ENCODE measurements around the gene SLAMF9. TPM values are rescaled to one million over a fixed set of nuclear protein-coding genes. Genes with fewer than 3 reads are reported as not detected.

The SLAMF9 gene
- total RNA-seq, 1 donor, result not detected

- no peak for DNase-seq (ENCODE audit: low read depth)
- no peak for TF ChIP-seq CTCF (IDR thresholded peaks at IDR 0.05; ENCODE audit: insufficient read depth, low read length)
- H3K4me3 ChIP-seq (ENCODE audit: low read depth, low read length), result no peak overlapping the region
Observed at GRCh38 chr1:159939678-159940002, 14.4 kb downstream of the SLAMF9 start.

GRCh38 chr1:159938905-159939677 lies 14.9 kb downstream of the SLAMF9 start:
- H3K4me3 ChIP-seq (ENCODE audit: low read depth, low read length), result no peak overlapping the region
- no peak for TF ChIP-seq CTCF (IDR thresholded peaks at IDR 0.05; ENCODE audit: insufficient read depth, low read length)
- DNase-seq (ENCODE audit: low read depth), result no peak

DNA sequence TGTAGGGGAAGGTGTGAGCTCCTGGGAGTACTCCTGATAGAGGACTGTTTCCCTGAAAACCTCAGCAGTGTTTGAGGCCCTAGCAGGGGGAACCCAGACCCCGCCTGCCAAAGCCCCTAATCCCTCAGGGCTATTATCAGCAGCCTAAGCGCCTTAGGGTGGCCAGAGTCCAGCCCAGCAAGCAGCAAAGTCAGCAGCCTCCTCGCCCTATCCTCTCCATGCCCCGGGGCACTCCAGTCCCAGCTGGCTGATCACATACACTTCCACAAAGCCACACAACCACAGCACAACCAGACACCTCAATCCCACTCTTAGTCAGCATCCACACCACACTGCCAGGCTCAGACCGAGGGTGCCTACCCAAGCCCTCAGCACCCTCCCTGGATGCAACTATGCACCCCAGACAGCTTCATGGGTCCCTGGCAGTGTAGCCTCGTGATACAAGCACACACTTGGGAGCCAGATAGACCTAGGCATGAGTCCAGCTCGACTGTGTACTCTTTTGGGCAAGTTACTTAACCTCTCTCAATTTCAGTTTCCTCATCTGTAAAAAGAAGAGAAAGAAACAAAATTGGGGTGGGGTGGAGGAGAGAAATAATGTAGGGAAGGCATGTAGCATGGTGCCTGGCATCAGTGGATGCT lies 15.7 kb downstream of the SLAMF9 start:
- DNase-seq (ENCODE audit: low read depth), result no peak
- no peak for TF ChIP-seq CTCF (IDR thresholded peaks at IDR 0.05; ENCODE audit: insufficient read depth, low read length)
- no peak overlapping the region for H3K4me3 ChIP-seq (ENCODE audit: low read depth, low read length)

- no peak overlapping the region for H3K4me3 ChIP-seq (ENCODE audit: low read depth, low read length)
- DNase-seq (ENCODE audit: low read depth), result no peak
- no peak for TF ChIP-seq CTCF (IDR thresholded peaks at IDR 0.05; ENCODE audit: insufficient read depth, low read length)
Observed at GRCh38 chr1:159937054-159937750, 16.8 kb downstream of the SLAMF9 start.

- DNase-seq (ENCODE audit: low read depth), result peak; percentile 57
- H3K4me3 ChIP-seq (ENCODE audit: low read depth, low read length), result no peak overlapping the region
- peak; percentile 98 for TF ChIP-seq CTCF (IDR thresholded peaks at IDR 0.05; ENCODE audit: insufficient read depth, low read length)
Observed at GRCh38 chr1:159936273-159936904, 17.6 kb downstream of the SLAMF9 start.

DNA sequence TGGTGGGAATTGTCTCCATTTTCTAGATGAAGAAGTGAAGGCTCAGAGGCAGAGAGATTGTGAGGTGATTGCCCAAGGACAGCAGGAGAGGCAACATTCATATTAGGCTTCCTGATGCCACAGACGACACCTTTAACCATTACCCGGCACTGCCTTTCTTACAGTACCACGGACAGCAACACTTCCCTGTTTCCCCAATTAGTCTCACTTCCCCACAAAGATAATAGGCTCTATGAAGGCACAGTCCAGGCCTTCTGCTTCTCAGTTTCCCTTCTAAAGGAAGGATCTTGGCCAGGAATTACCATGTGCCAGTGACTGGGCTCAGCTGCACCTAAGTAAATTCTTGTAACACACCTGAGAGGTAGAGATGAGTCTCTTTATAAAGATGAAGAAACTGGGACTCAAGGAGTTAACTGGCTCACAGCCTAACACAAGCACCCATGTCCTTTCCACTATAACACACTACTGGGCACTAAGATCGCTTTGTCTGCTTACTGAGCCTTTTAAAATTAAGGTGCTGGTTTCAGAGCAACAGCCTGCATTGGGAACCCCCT lies 18.2 kb downstream of the SLAMF9 start:
- H3K4me3 ChIP-seq (ENCODE audit: low read depth, low read length), result no peak overlapping the region
- DNase-seq (ENCODE audit: low read depth), result no peak
- TF ChIP-seq CTCF (IDR thresholded peaks at IDR 0.05; ENCODE audit: insufficient read depth, low read length), result no peak
